Measurements from ENCODE around the gene FAM20C. TPM values are rescaled to one million over a fixed set of nuclear protein-coding genes. Genes with fewer than 3 reads are reported as not detected.

The FAM20C gene
- total RNA-seq, 1 experiment from 2014 or later = 52.6 TPM

Other genes starting within 250 kb of the FAM20C start
- not detected in 2 replicates for gene FOXL3, start 97.6 kb downstream of the FAM20C start, total RNA-seq (2014; rRNA removed; shearing (Covaris generic); ENCODE audit: low replicate concordance)

Measured in MG63 (cell line).